NK-92 treated with Interleukin-12 subunit alpha and Interleukin-12 subunit beta, amount 100 ng/mL, for 24 hours (cell line): Measurements from ENCODE around the gene DSTYK.

Experiments used
- DNase-seq: peaks from one replicate; lab custom pipeline; 2025; lab: John Stamatoyannopoulos, UW

DSTYK gene, protein sequence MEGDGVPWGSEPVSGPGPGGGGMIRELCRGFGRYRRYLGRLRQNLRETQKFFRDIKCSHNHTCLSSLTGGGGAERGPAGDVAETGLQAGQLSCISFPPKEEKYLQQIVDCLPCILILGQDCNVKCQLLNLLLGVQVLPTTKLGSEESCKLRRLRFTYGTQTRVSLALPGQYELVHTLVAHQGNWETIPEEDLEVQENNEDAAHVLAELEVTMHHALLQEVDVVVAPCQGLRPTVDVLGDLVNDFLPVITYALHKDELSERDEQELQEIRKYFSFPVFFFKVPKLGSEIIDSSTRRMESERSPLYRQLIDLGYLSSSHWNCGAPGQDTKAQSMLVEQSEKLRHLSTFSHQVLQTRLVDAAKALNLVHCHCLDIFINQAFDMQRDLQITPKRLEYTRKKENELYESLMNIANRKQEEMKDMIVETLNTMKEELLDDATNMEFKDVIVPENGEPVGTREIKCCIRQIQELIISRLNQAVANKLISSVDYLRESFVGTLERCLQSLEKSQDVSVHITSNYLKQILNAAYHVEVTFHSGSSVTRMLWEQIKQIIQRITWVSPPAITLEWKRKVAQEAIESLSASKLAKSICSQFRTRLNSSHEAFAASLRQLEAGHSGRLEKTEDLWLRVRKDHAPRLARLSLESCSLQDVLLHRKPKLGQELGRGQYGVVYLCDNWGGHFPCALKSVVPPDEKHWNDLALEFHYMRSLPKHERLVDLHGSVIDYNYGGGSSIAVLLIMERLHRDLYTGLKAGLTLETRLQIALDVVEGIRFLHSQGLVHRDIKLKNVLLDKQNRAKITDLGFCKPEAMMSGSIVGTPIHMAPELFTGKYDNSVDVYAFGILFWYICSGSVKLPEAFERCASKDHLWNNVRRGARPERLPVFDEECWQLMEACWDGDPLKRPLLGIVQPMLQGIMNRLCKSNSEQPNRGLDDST

DNA sequence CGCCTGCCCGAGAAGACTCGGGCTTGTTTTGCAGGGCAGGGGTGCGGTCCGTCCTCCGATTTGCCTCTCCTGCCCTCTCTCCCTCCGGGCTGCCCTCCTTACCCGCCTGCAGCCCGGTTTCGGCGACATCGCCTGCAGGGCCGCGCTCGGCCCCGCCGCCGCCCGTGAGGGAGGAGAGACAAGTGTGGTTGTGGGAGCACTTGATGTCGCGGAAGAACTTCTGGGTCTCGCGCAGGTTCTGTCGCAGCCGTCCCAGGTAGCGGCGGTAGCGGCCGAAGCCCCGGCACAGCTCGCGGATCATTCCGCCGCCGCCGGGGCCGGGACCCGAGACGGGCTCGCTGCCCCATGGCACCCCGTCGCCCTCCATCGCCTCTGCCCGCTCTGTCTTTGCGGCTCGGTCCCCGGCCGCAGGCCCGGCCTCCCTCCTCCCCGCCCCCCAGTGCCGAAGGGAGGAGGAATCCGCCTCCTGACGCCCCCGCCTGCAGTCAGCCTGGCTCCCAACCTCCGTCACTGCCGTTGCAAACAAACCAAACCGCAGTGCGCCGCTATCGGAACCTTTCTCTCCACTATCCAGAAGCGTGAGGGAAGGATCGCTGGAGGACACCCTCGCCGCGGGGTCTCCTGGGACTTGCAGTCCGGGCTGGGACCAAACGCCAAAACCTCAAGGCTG lies at the start of gene DSTYK:
Gene DSTYK (minus strand): TSS at position 534 of the 670 bp plus-strand sequence. CDS start 167 bp downstream, at position 367.
- DNase-seq, result peak; percentile 84

DNA sequence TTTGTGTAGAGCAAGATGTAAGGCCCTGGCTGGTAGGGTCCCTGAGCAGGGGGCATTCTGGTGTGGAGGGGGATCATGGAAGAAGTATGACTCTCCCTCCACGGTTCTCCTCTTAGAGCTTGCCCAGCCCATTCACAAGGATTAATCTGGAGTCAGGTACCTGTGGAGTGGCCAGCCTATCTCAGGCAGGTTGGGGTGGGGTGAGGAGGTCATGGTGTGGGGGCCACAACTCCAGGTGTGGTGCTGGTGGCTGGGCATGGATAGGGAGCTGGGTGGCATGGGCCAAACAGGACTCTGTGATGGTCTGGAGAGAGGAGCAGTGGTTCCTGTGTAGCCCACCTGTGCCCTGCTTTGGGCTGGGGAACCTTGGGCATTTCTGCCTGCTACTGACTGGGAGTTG lies 48.5 kb upstream of the DSTYK start:
- DNase-seq, result no peak

GRCh38 chr1:205259324-205259832 lies 47.9 kb upstream of the DSTYK start:
- no peak for DNase-seq

DNA sequence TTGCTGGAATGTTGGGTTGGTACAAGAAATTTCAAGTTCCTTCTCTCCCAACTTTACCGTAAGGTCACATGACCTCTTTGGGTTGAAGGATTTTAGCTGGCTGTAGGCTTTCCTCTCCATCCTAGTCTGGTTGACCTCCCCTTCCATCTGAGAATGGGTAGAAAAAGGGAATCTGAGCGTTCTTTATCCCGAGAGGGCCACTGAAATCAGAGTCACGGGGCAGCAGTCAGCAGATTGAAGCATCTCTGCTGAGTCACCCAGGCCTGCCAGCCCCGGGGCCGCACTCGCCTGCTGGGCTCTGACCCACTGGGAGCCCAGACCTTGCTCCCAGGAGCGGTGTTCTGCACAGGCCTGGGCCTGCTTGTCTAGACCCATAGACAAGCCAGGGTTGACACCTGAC lies 47.2 kb upstream of the DSTYK start:
- no peak for DNase-seq

DNA sequence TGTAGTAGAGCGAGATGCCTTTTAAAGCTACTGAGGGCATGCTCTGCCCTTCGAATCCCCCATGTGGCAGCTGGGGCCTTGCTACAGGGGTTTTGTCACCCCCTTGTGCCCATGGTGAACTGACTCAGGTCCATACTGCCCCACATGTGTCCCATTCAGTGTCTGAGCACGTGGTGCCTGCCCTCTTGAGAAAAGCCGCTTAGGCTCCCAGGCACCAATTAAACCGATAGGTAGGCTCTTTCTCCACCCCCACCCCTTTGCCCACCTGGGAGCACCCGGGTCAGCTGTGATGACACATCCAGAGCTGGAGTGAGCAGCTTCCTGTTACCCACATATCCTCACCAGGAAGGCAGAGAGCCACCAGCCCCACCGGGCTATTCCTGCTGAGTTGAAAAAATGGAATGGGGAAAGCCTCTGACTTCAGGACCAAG lies 46.8 kb upstream of the DSTYK start:
- no peak for DNase-seq

- DNase-seq, result no peak
These were observed 46.2 kb upstream of the DSTYK start for GRCh38 chr1:205257735-205258134.

DNA sequence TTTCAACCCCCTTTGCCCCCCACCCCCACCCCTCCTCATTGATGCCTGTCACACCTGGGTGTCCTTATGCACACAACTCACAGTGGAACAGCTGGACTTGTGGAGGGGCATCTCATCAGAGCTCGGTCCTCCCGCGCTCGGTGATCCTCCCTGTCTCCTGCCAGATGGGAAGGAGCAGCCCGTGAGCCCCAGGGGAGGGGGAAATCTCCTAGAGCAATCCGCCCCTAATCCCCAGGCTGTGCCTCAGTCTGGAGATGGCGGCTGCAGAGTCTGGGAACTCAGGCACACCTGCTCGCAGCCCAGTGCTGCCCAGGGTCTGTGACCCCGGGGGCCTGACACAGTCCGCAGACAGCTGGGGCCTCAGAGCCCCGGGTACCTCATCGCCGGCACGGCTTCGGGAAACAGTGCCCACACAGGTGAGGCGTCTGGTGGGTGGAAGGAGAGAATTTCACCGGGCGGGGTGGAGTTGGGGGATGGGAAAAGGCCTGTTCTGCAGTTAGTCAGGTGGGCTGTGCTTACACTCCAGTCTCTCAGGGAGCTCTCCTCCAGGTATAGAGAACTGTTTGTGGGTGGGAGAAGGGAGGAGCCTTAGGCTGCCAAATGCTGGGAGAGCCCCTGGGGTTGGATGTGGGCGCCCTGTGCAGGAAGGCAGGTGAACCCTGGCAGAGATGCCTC lies 45.6 kb upstream of the DSTYK start:
- DNase-seq, result no peak

GRCh38 chr1:205255941-205256780 lies 44.7 kb upstream of the DSTYK start:
- DNase-seq, result peak; percentile 50

GRCh38 chr1:205251576-205251975 lies 40.1 kb upstream of the DSTYK start:
- DNase-seq, result no peak

GRCh38 chr1:205250699-205251098 lies 39.2 kb upstream of the DSTYK start:
- no peak for DNase-seq

GRCh38 chr1:205249651-205250050 lies 38.1 kb upstream of the DSTYK start:
- DNase-seq, result no peak

- no peak for DNase-seq
These were observed 37.5 kb upstream of the DSTYK start for GRCh38 chr1:205248793-205249601.

- DNase-seq, result no peak
These were observed 35.8 kb upstream of the DSTYK start for GRCh38 chr1:205247130-205247921.

DNA sequence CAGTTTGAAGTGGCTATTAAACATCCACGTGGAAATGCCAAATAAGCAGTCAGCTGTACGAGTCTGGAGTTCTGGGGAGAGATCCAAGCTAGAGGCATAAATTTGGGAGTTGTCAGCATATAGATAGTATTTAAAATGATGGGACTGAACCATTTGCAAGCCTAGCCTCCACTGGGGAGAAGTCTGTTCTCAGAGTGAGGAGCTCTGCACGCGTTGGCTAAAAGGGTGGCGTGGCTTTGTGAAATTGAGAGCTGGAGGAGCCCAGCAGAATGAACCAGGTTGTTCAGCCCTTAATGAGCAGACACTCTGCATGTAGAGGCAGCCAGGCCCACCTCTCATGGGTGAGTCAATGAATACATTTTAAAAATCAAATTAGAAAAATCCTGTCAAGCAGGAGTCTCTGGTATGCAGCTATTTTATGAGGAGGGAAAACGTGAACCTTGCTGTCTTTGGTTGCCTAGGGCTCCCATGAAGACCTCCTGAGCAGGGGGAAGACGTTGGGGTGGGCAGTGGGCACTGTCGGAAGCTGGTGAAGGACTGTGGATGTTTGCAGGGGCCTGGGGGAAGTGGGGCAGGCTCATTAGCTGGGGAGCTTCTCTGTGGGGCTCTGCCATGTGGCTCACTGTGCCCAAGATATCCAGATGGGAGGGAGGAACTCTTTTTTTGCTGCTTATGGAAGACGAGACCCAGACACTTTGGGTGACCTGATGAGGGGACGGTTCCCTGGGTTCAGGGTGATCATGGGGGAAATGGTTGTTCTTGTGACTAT lies 35.0 kb upstream of the DSTYK start:
- no peak for DNase-seq

DNA sequence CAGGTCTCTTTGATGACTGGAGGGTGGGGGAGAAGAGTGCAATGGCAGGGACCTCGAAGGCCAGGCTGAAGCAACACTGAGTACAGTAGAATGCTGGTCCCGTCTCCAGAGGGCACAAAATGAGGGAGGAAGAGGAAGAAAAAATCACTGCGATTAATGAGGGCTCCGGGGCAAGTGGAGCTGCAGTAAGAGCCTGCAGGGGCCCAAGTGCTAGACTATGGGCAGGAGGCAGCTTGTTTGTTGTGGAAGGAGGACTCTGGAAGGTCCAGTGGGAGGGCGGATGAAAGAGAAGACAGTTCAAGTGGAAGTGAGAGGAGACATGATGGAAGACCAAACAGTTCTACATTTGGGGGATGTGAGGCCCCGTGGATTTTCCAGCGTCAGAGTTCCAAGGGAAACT lies 33.6 kb upstream of the DSTYK start:
- no peak for DNase-seq

DNA sequence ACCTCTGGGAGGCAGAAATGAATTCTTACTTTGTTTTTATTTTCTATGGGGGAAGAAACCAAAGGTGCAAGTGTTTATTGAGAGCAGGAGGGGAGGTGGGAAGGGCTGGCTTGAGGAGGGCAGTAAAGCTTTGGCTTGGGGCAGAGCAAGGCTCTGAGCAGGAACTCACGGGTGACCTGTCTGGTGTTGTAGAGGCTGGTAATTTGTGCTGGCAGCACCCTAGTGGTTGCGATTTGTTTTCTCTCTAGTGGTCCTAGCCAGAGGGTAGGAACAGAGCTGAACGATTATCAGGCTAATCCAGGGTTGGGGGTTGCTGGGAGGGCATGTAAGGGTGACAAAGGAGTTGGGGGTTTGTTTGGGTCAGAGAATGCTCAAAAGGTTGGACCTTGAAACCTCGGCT lies 32.9 kb upstream of the DSTYK start:
- no peak for DNase-seq

- DNase-seq, result no peak
These were observed 32.1 kb upstream of the DSTYK start for GRCh38 chr1:205243350-205244191.
